ENCODE measurements around the gene WFDC12. TPM values are rescaled to one million over a fixed set of nuclear protein-coding genes. Genes with fewer than 3 reads are reported as not detected.

WFDC12 gene
- total RNA-seq, 1 experiment from 2014 or later: not detected

DNA sequence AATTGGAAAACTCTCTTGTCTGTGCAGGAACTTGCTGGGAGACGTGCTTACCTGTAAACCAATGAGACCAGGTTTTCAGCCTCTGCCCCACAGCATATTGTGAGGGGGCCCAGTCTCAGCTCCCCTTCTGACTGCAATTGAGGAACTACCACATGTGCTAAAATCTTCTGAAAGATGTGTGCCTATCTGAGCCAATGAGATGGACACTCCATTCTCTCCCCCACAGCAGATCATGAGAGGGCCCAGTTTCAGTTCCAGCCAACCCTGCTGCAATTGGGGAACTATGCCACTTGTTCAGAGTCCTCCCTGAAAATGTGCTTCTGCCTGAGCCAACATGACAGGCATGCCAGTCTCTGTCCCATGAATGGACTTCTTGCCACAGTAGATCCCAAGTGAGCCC, 29.5 kb upstream of the WFDC12 start:
- ChIA-PET CTCF (no interaction called here), POLR2A (ENCODE audit: unreplicated experiment) (no interaction called here)
- intact Hi-C loops (cut with micrococcal nuclease): no loop called here
- H4K20me1 ChIP-seq (ENCODE audit: low read length): no peaks in the 10 kb centered on the region
- ATAC-seq (no peak), DNase-seq (no peak)
- no peaks in the 10 kb centered on the region for H3F3A ChIP-seq (ENCODE audit: low read length, unreplicated experiment)
- no peaks in the 10 kb centered on the region for H3K27me3 ChIP-seq (ENCODE audit: low read length)
- BruUV-seq (replicated peaks): no TSS peak
- TF ChIP-seq EZH2phosphoT487 (IDR thresholded peaks at IDR 0.05; ENCODE audit: borderline replicate concordance, low read length) (no peak), EZH2 (IDR thresholded peaks at IDR 0.05; ENCODE audit: low read length, unreplicated experiment) (no peak)
- TF ChIP-seq, protein P1, sequence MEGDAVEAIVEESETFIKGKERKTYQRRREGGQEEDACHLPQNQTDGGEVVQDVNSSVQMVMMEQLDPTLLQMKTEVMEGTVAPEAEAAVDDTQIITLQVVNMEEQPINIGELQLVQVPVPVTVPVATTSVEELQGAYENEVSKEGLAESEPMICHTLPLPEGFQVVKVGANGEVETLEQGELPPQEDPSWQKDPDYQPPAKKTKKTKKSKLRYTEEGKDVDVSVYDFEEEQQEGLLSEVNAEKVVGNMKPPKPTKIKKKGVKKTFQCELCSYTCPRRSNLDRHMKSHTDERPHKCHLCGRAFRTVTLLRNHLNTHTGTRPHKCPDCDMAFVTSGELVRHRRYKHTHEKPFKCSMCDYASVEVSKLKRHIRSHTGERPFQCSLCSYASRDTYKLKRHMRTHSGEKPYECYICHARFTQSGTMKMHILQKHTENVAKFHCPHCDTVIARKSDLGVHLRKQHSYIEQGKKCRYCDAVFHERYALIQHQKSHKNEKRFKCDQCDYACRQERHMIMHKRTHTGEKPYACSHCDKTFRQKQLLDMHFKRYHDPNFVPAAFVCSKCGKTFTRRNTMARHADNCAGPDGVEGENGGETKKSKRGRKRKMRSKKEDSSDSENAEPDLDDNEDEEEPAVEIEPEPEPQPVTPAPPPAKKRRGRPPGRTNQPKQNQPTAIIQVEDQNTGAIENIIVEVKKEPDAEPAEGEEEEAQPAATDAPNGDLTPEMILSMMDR (conservative IDR thresholded peaks at IDR 0.05; ENCODE audit: low read depth, low read length): no peak
- H3K4me1 ChIP-seq (ENCODE audit: insufficient read depth, low read length): peaks cover 15% of the 10 kb centered on the region
- no peak overlapping the region for H3K4me3 ChIP-seq (ENCODE audit: low read length)
- no peak overlapping the region for H3K9ac ChIP-seq (ENCODE audit: low read length)
- H3K79me2 ChIP-seq (ENCODE audit: low read length): no peaks in the 10 kb centered on the region
- no peak overlapping the region for H2AFZ ChIP-seq (ENCODE audit: low read length)
- H3K4me2 ChIP-seq (ENCODE audit: low read length): no peak overlapping the region
- no peaks in the 10 kb centered on the region for H3K36me3 ChIP-seq (ENCODE audit: low read depth, low read length)
- no peaks in the 10 kb centered on the region for H3K9me3 ChIP-seq (ENCODE audit: low read length)
- H3K9me2 ChIP-seq (replicated peaks; ENCODE audit: low read length): no peaks in the 10 kb centered on the region
- no peak overlapping the region for H3K27ac ChIP-seq (ENCODE audit: low read length)

- Histone ChIP-seq H3K27me3 (ENCODE audit: low read length) (no peaks in the 10 kb centered on the region), H3K79me2 (ENCODE audit: low read length) (no peaks in the 10 kb centered on the region), H3K4me3 (ENCODE audit: low read length) (no peak overlapping the region), H3K9ac (ENCODE audit: low read length) (no peak overlapping the region), H4K20me1 (ENCODE audit: low read length) (no peaks in the 10 kb centered on the region), H2AFZ (ENCODE audit: low read length) (no peak overlapping the region), H3K9me3 (ENCODE audit: low read length) (no peaks in the 10 kb centered on the region), H3K4me1 (ENCODE audit: insufficient read depth, low read length) (peaks cover 9% of the 10 kb centered on the region), H3K9me2 (replicated peaks; ENCODE audit: low read length) (no peaks in the 10 kb centered on the region), H3K27ac (ENCODE audit: low read length) (no peak overlapping the region), H3K36me3 (ENCODE audit: low read depth, low read length) (no peaks in the 10 kb centered on the region), H3F3A (ENCODE audit: low read length, unreplicated experiment) (no peaks in the 10 kb centered on the region), H3K4me2 (ENCODE audit: low read length) (no peak overlapping the region)
- ChIA-PET CTCF (no interaction called here), POLR2A (ENCODE audit: unreplicated experiment) (no interaction called here)
- ATAC-seq (no peak), DNase-seq (no peak)
- intact Hi-C loops (cut with micrococcal nuclease): no loop called here
- BruUV-seq (replicated peaks): no TSS peak
- TF ChIP-seq, protein P1 (conservative IDR thresholded peaks at IDR 0.05; ENCODE audit: low read depth, low read length): no peak
- TF ChIP-seq EZH2phosphoT487 (IDR thresholded peaks at IDR 0.05; ENCODE audit: borderline replicate concordance, low read length) (no peak), EZH2 (IDR thresholded peaks at IDR 0.05; ENCODE audit: low read length, unreplicated experiment) (no peak)
These were observed 28.9 kb upstream of the WFDC12 start for GRCh38 chr20:45153147-45153546.

DNA sequence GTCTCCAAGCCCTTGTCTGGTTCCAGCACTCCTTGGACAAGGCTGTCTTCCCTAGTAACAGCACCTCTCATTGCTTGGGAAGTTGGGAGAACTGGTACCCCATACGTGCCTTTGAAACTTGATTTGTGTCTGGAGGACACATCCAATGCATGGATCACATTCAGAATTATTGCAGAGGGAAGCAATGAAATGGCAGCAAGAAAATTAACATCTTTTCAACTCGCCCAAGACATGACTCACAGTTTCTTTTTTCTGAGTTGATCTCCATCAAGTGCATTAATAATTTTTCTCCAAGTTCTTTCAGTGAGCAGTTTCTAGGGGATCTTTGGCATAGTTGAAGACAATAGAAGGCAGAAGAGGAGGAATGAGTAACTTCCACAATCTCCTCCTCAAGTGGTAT, 28.1 kb upstream of the WFDC12 start:
- Histone ChIP-seq H2AFZ (ENCODE audit: low read length) (no peak overlapping the region), H3K4me2 (ENCODE audit: low read length) (no peak overlapping the region), H3K36me3 (ENCODE audit: low read depth, low read length) (no peaks in the 10 kb centered on the region), H3K27me3 (ENCODE audit: low read length) (no peaks in the 10 kb centered on the region), H3K9me2 (replicated peaks; ENCODE audit: low read length) (no peaks in the 10 kb centered on the region), H4K20me1 (ENCODE audit: low read length) (no peaks in the 10 kb centered on the region), H3K4me1 (ENCODE audit: insufficient read depth, low read length) (peaks cover 3% of the 10 kb centered on the region), H3K4me3 (ENCODE audit: low read length) (no peak overlapping the region), H3K27ac (ENCODE audit: low read length) (no peak overlapping the region), H3K9ac (ENCODE audit: low read length) (no peak overlapping the region), H3F3A (ENCODE audit: low read length, unreplicated experiment) (no peaks in the 10 kb centered on the region), H3K79me2 (ENCODE audit: low read length) (no peaks in the 10 kb centered on the region), H3K9me3 (ENCODE audit: low read length) (no peaks in the 10 kb centered on the region)
- intact Hi-C loops (cut with micrococcal nuclease): no loop called here
- TF ChIP-seq, protein P1 (conservative IDR thresholded peaks at IDR 0.05; ENCODE audit: low read depth, low read length): no peak
- no peak for TF ChIP-seq EZH2 (IDR thresholded peaks at IDR 0.05; ENCODE audit: low read length, unreplicated experiment)
- TF ChIP-seq EZH2phosphoT487 (IDR thresholded peaks at IDR 0.05; ENCODE audit: borderline replicate concordance, low read length): no peak
- no peak for DNase-seq
- BruUV-seq (replicated peaks): no TSS peak
- ATAC-seq: no peak
- ChIA-PET CTCF (no interaction called here), POLR2A (ENCODE audit: unreplicated experiment) (no interaction called here)
